ENCODE measurements around the gene CDHR5.

DNA sequence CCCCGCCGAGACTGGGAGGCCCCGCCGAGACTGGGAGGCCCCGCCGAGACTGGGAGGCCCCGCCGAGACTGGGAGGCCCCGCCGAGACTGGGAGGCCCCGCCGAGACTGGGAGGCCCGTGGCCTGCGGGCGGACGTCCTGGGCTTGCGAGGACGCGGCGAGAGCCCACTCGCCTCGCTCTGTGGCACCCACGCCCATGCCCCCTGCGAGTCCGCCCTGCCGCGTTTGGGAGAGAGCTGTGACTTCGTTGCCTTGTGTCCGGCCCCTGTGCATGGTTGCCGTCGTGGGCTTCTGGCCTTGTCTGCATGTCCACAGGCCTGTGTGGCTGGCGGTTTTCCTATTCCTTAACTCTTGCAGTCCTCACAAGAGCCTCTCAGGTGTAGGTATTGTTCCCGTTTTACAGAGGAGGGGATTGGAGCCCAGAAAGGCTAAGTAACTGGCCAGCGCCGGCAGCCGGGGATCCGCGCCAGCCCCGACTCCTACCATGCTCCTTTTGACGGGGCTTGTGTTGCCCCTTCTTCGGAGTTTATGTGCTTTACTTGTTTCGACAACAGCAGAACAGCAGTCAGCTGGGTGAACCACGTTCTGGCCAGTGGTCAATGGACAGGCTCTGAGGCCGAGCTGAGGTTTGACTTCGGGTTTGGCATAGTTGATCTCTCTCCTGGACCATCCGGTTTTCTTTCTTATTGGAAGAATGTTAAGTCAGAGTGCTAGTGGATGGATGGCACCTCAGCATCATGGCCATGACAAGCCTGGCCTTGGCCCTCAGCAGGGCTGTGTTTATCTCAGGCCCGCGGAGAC is 47.7 kb downstream of the CDHR5 start:
- TF ChIP-seq, protein P1, sequence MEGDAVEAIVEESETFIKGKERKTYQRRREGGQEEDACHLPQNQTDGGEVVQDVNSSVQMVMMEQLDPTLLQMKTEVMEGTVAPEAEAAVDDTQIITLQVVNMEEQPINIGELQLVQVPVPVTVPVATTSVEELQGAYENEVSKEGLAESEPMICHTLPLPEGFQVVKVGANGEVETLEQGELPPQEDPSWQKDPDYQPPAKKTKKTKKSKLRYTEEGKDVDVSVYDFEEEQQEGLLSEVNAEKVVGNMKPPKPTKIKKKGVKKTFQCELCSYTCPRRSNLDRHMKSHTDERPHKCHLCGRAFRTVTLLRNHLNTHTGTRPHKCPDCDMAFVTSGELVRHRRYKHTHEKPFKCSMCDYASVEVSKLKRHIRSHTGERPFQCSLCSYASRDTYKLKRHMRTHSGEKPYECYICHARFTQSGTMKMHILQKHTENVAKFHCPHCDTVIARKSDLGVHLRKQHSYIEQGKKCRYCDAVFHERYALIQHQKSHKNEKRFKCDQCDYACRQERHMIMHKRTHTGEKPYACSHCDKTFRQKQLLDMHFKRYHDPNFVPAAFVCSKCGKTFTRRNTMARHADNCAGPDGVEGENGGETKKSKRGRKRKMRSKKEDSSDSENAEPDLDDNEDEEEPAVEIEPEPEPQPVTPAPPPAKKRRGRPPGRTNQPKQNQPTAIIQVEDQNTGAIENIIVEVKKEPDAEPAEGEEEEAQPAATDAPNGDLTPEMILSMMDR (IDR thresholded peaks at IDR 0.05): no peak
- TF ChIP-seq POLR2A (IDR thresholded peaks at IDR 0.05): no peak

Data from testis (tissue), 2 donors.